CD4-positive, alpha-beta T cell treated with Interleukin-17A for 4 hours (primary cell): ENCODE results near the gene DNAH11.
"Not testable (repeated sequence)": the region's sequence is repeated elsewhere in the genome, so short reads cannot be mapped to it uniquely, and the experiment has no call there.

ENCODE experiments used
- DNase-seq: peaks from one replicate; pipeline ENCODE4 v3.0.0-alpha.2; 2020; ENCODE audit warnings: mixed read lengths

DNAH11 gene

GRCh38 chr7:21891291-21891690 lies 348.5 kb downstream of the DNAH11 start:
- DNase-seq = no peak

DNA sequence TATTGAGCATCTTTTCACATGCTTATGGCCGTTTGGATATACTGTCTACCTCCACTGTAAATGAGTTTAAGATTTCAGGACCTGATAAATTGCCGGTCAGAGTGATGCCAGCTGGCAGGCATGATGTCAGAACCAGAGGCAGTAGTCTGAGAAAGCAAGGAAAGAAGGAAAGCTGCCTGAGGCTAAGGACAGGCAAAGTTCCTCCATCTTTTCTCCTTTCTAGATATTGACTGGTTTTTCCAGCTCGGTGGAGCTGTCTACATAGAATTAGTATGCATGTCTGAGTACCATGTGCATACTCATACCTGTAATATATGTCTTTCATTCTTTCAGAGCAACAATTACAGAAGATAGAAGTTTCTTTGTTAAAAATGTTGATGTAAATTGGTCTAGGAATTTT lies 350.6 kb downstream of the DNAH11 start:
- no peak for DNase-seq

- DNase-seq = peak; percentile 36
Observed at GRCh38 chr7:21898265-21898930, 355.6 kb downstream of the DNAH11 start.

DNA sequence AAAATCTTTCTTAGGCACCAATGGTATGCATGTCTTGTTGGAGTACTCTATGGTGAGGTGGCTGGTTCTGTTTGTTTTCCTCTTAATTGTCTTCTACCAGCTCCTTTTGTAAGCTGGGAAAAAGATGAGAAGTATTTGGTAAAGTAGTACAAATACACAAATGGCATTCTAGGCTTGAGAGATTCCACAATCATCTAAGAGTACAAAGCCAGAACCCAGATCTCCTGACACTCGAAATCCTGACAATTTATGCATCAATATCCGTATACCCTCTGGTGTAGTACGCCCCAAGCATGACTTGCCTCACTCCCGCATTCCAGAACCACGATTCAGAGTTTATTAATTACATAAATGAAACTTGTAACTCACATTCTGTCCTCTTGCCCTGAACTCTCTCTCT lies 359.4 kb downstream of the DNAH11 start:
- no peak for DNase-seq

GRCh38 chr7:21903020-21903786 lies 360.4 kb downstream of the DNAH11 start:
- no peak for DNase-seq

DNA sequence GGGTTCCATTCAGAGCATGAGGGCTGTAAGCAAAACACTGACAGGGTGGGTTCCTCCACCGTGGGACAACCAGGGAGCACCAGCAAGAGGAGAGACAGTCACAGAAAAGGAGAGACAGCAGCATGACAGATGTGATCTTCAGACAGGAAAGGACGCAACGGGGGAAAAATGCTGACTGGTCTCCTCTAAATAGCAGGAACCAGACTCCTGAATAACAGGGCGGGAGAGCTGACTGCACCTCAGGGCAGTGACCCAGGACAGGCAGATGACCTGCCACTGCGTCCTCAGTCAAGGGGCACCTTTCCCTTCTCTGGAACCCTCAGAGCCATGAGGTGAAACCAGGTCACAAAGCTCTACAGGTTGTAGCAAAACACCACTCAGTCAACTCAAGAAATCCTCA lies 365.9 kb downstream of the DNAH11 start:
- DNase-seq = no peak

DNA sequence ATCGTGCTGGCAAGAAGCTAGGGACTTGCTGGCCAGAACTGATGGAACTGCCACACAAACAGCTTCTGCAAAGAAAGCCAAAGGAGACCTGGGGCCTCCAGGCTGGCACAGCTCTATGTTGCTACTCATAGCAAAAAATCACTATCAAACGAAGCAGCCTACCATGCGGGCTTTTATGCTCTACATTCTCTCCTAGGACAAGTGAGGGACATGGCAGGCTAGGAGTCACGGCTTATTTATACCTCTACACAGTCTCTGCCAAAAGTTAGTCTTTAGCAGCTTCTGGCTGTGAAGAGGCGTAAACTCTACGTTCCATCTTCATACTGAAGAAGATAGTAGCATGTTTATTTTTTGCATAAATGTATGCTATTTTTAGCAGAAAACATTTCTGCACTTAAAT lies 367.4 kb downstream of the DNAH11 start:
- DNase-seq = no peak

DNA sequence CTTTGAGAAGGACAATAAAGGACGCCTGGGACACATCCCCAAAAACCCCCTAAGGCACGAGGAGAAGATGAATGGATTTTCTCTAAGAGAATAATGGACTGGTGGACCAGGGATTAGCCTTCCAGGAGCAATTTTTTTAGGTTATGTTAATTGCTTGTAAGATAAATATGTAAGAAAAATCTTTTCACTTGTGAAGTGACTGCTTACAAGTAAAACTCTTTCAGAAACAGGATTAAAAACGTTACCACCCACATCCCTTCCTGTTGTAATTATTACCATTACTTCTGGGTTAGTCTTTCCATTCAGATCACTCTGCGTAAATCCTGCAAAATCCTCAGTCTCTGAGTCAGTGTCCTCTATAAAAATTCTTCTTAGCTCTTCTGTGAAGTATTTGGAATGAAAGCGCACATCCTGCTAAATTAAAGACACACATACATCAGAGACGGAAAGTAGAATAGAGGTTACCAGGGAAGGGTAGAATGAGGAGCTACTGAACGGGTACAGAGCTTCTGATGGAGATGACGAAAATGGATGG lies 368.6 kb downstream of the DNAH11 start:
- no peak for DNase-seq

DNA sequence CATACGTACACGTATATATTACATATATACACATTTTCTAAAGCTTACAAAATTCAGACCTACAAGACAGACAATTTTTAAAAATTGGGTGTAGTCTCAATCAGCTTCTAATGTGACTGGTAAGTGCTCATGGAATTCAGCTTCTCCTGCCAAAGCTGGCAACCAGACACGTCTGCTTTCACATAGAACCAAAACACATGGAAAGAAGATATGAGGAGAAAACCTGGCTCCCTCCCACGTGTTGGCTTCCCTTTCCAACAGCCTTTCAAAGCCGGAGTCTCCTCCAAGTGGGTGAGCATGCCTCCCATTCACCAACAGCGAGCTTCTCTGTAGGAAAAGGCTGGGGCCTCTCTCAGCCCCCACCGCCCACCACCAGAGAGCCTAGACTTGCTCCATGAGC lies 369.5 kb downstream of the DNAH11 start:
- DNase-seq = no peak

- no peak for DNase-seq
Observed at GRCh38 chr7:21912931-21913780, 370.3 kb downstream of the DNAH11 start.

- no peak for DNase-seq
Observed at GRCh38 chr7:21914671-21915070, 371.8 kb downstream of the DNAH11 start.

- no peak for DNase-seq
Observed at GRCh38 chr7:21915140-21915539, 372.3 kb downstream of the DNAH11 start.

- DNase-seq = no peak
Observed at GRCh38 chr7:21916176-21916575, 373.3 kb downstream of the DNAH11 start.

DNA sequence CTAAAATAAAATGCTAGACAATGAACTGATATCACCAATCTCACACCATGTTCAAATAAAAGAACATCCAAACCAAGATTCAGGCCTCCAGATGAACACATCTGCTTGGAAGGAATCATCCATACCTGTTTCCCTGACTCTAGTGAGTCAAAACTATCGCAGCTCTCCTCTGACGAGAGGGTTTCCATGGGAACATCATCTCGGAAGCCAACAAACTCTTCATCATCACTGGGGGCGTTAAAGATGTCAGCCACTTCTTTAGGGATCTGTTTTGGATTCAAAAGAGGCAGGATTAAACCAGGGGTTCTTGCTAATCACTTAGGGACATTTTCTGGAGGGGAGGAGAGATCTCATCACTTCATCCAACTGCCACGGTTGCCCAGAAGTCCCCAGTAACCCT lies 373.8 kb downstream of the DNAH11 start:
- no peak for DNase-seq

GRCh38 chr7:21918216-21918615 lies 375.4 kb downstream of the DNAH11 start:
- DNase-seq = no peak

- no peak for DNase-seq
Observed at GRCh38 chr7:21920936-21921335, 378.1 kb downstream of the DNAH11 start.

DNA sequence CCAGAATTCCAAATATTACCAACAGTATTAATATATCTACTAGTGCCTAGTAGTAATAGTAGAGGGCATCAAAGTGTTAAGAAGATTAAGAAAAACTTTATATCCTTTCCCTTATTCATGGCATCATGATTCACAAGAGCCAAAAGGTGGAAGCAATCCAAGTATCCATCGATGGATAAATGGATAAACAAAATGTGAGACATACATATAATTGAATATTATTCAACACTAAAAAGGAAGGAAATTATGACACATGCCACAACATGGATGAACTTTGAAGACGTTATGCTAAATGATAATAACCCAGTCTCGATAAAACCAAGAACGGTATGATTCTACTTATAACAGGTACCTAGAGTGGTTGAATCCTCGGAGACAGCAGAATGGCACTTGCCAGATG lies 379.8 kb downstream of the DNAH11 start:
- no peak for DNase-seq

- DNase-seq = no peak
Observed at GRCh38 chr7:21923658-21924057, 380.8 kb downstream of the DNAH11 start.

DNA sequence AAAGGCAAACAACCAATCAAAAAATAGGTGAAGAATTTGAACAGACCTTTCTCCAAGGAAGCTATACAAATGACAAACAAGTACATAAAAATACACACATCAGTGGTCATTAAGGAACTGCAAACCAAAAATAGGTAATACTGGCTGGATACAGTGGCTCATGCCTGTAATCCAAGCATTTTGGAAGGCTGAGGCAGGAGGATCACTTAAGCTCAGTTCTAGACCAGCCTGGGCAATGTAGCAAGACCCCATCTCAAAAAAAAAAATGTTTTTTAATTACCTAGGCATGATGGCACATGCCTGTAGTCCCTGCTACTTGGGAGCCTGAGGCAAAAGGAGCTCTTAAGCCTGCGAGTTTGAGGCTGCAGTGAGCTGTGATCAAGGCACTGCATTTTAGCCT lies 383.6 kb downstream of the DNAH11 start:
- DNase-seq = no peak

DNA sequence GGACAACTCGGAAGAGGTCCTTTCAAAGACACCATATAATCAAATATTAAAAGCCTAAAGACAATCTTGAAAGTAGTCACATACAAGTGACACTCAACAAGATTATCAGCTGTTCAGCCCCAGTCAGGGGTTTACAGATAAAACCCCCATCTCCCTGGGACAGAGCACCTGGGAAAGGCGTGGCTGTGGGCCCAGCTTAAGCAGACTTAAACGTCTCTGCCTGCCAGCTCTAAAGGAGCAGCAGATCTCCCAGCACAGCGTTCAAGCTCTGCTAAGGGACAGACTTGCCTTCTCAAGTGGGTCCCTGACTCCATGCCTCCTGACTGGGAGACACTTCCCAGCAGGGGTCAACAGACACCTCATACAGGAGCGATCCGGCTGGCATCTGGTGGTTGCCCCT lies 384.9 kb downstream of the DNAH11 start:
- DNase-seq = no peak

- not testable (repeated sequence) for DNase-seq
Observed at GRCh38 chr7:21933293-21933692, 390.5 kb downstream of the DNAH11 start.

- no peak for DNase-seq
Observed at GRCh38 chr7:21934808-21935207, 392.0 kb downstream of the DNAH11 start.

DNA sequence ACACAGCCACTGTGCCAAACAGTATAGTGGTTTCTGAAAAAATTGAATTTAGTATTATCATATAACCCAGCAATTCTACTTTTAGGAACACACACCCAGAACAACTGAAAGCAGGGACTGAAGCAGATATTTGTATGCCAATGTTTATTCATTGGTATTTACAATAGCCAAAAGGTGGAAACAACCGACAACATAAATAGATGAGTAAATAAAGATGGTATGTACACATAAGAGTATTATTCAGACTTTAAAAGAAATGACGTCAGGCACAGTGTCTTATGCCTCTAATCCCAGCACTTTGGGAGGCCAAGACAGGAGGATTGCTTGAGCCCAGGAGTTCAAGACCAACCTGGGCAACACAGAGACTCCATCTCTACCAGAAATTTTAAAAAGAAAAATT lies 395.6 kb downstream of the DNAH11 start:
- DNase-seq = no peak
